A673 (cell line): ENCODE data around the gene PLOD2.

Source experiments
- CTCF ChIP-seq: fragments of 300-800, 200-600 bp; sonication (generic); conservative IDR thresholded peaks from 2 replicates; pipeline ENCODE4 v1.5.1; 2017; ENCODE audit warnings: low read depth, mild to moderate bottlenecking, antibody characterized with exemption, low read length, moderate library complexity, mixed read lengths
- EZH2 ChIP-seq: fragments of 200-600 bp; sonication (generic); IDR thresholded peaks from 2 replicates; pipeline ENCODE4 v1.6.1; 2017; ENCODE audit warnings: borderline replicate concordance, low read depth, mild to moderate bottlenecking, mixed read lengths, antibody characterized with exemption, low read length; ENCODE audit not compliant: poor library complexity, severe bottlenecking

DNA sequence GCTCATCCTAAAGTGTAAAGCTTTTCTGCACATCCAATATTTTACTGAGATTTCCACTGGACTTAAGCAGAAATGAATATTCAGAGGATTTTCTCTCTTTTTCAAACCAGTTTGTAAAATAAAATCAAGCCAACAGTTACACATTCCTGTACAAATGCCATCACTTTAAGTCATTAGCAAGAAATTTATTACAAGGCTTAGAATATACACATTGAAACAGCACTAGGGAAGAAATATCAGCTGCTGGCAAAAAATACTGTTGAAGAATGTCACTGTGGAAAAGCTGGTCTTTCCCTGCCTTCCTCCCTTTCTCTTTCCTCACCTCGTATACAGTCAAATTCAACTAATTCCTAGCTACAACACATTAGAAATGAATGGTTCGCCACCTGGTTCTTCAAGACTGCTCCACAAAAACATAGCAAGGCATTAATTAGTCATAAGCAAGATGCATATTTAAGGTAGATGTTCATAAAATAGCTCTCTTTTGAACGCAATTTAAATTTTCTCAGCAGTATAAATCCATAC lies 21.3 kb downstream of the PLOD2 start:
- TF ChIP-seq CTCF (no peak), EZH2 (no peak)
